GM21381 (cell line): ENCODE results near the gene ITLN1.
"Not testable (repeated sequence)": the region's sequence is repeated elsewhere in the genome, so short reads cannot be mapped to it uniquely, and the experiment has no call there.

Experiments used
- ATAC-seq: cut with Tn5 transposase; IDR thresholded peaks from one replicate; pipeline ENCODE4 v1.9.1; 2021; ENCODE audit warnings: mild to moderate bottlenecking, moderate library complexity; ENCODE audit not compliant: unreplicated experiment

The ITLN1 gene

DNA sequence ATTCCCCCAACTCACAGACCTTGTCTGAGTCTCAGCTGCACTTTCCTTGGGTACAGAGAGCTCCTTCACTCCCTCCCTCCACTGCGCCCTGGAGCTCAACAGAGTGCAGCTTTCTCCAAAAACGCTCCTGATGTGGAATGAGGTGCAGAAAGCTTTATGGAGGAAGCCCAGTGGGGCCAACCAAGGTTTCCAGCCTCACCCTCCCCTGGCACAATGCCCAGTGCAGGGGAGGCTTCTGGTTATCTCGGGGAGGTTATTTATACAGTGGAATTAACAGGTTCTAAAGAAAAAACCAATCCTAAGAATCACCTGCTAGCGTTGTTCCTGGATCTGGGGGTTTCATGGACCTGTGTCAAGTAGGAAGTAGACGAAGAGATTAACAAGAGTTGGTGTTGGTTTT, at the start of gene ITLN1:
ITLN1 (minus strand) TSS at position 139 of the 400 bp plus-strand sequence. CDS start 303 bp downstream, outside the sequence.
- no peak for ATAC-seq

GRCh38 chr1:160933305-160933704, 48.3 kb upstream of the ITLN1 start:
- not testable (repeated sequence) for ATAC-seq

DNA sequence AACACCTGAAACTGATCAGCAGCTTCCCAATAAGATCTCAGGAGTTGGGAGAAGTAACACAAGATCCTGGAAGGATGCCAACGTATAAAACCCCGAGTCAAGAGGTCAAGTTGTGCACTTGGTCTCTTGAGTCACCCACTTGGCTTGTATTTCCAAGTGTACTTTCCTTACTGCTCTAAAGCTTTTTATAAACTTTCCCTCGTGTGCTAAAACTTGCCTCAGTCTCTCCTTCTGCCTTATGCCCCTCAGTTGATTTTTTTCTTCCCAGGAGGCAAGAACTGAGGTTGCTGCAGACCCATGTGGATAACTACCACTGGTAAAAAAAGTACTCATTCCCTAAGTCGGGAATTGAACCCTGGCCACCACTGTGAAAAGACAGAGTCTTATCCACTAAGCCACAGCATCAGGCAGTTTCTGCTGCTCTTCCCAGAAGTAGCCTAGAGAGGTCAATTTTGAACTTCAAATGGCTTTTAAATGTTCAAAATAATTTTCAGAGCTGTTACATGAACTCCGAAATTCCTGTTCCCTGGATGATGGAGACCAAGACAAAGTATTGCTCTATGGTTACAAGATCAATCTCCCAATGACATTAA, 40.8 kb upstream of the ITLN1 start:
- ATAC-seq = no peak

GRCh38 chr1:160924791-160925651, 40.0 kb upstream of the ITLN1 start:
- ATAC-seq = no peak

DNA sequence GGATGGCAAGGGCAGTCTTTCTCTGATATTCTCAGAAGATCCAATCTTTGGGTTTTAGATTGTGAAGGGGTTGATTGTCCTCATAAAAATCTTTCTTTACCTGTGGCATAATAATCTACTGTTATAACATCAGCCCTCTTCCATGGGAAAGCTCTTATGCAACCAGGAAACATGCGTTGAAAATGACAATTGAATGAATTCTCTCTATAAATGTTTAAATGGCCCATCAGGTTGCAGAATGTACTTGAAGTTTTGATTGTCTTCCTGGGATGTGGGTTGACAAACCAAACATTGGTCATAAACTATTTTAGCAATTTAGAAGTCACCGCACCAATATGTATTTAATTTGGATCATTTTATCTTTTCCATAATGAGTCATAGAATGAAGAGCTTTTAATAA, 31.7 kb upstream of the ITLN1 start:
- ATAC-seq = no peak

DNA sequence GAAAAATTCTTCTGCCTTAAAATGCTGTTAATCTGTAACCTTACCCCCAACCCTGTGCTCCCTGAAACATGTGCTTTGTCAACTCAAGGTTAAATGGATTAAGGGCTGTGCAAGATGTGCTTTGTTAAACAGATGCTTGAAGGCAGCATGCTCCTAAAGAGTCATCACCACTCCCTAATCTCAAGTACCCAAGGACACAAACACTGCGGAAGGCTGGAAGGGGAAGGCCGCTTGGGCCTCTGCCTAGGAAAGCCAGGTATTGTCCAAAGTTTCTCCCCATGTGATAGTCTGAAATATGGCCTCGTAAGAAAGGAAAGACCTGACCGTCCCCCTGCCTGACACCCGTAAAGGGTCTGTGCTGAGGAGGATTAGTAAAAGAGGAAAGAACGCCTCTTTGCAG, 28.2 kb upstream of the ITLN1 start:
- not testable (repeated sequence) for ATAC-seq

GRCh38 chr1:160911925-160912324, 26.9 kb upstream of the ITLN1 start:
- no peak for ATAC-seq

- no peak for ATAC-seq
These were observed 26.5 kb upstream of the ITLN1 start for GRCh38 chr1:160911441-160911840.

- no peak for ATAC-seq
These were observed 25.3 kb upstream of the ITLN1 start for GRCh38 chr1:160910170-160910750.

DNA sequence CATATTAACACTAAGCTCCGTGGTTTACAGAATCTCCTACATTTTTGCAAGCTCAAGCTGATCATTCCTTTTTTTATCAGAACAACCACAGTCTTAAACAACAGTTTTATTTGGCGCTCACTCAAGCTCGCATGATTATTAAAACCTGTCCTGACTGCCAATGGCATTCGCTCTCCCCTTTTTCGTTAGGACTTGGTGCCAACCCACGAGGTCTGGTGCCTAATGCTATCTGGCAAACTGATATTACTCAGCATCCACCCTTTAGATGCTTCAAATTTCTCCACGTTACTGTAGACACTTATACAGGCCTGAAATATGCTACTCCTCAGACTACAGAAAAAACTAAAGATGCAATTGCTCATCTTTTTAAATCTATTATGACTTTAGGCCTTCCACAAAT, 23.0 kb upstream of the ITLN1 start:
- ATAC-seq = no peak

GRCh38 chr1:160905617-160905989, 20.6 kb upstream of the ITLN1 start:
- no peak for ATAC-seq

- ATAC-seq = no peak
These were observed 20.0 kb upstream of the ITLN1 start for GRCh38 chr1:160904783-160905616.

GRCh38 chr1:160902251-160902650, 17.3 kb upstream of the ITLN1 start:
- not testable (repeated sequence) for ATAC-seq

DNA sequence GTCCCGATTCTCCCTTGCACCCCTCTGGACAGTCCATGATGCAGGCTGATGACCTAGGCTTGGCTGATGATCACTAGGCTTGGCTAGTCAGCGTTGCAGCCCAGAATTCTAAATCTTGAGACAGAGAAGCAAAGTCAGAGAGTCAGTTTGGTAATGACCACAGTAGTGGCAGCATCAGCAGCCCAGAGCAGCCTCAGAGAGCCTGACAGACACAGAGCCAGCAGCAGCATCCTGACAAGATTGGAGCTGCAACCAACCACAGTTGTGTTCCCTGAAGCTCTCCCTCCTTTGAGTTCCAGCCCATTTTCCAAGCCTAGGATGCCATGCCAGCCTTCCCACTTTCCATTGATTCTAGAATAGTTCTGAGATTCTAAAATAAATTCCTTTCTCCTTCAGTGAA, 16.8 kb upstream of the ITLN1 start:
- ATAC-seq = no peak

- ATAC-seq = not testable (repeated sequence)
These were observed 15.7 kb upstream of the ITLN1 start for GRCh38 chr1:160900683-160901082.

DNA sequence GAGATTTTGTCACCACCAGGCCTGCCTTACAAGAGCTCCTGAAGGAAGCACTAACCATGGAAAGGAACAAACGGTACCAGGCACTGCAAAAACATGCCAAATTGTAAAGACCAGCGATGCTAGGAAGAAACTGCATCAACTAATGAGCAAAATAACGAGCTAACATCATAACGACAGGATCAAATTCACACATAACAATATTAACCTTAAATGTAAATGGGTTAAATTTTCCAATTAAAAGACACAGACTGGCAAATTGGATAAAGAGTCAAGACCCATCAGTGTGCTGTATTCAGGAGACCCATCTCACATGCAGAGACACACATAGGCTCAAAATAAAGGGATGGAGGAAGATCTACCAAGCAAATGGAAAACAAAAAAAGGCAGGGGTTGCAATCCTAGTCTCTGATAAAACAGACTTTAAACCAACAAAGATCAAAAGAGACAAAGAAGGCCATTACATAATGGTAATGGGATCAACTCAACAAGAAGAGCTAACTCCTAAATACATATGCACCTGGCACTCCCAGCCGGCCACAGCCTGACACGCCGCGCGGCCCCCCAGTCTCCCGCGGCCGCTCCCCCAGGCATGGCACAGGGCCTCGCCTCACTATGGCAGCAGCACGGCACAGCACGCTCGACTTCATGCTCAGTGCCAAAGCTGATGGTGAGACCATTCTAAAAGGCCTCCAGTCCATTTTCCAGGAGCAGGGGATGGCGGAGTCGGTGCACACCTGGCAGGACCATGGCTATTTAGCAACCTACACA, 9.6 kb upstream of the ITLN1 start:
- ATAC-seq = not testable (repeated sequence)

DNA sequence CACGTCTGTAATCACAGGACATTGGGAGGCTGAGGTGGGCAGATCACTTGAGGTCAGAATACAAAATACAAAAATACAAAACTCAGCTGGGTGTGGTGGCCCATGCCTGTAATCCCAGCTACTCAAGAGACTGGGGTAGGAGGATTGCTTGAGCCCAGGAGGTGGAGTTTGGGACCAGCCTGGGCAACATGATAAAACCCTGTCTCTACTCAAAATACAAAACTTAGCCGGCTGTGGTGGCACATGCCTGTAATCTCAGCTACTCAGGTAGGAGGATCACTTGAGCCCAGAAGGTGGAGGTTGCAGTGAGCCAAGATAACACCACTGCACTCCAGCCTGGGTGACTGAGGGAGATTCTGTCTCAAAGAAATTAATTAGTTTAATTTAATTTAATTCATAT, 6.5 kb upstream of the ITLN1 start:
- ATAC-seq = no peak

GRCh38 chr1:160888926-160889325, 3.9 kb upstream of the ITLN1 start:
- ATAC-seq = no peak

DNA sequence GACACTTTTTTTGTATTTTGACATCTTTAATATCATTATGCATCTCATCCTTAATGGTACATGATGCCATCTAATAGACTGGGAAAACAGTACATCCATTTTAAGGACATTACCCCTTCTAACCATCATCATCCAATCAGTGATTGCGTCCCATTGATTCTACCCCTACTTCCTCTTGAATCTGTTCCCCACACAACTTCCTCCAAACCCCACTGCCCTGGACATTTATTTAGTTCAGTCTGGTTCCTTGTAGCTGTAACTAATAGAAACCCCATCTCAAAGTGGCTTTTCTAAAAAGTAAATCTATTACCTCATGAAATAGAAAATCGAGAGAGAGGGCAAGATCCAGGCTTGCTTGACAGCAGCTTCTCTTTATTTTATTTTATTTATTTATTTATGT, 2.1 kb upstream of the ITLN1 start:
- no peak for ATAC-seq

GRCh38 chr1:160884579-160884978, 401 bp downstream of the ITLN1 start:
- ATAC-seq = no peak
